Activated T-helper 1 cell treated with anti-CD3 and anti-CD28 coated beads, Interleukin-2, amount 50 U/mL, for 16 hours (primary cell): Measurements from ENCODE around the gene CD300LF.

Source experiments
- DNase-seq, 2 donors: peaks; one replicate each; pipeline ENCODE4 v3.0.0-alpha.2; 2020; ENCODE audit warnings: low read depth in 1 of 2, low spot score in 1 of 2

The CD300LF gene

GRCh38 chr17:74645010-74645409, 67.7 kb downstream of the CD300LF start:
- DNase-seq = no peak

GRCh38 chr17:74644419-74644818, 68.3 kb downstream of the CD300LF start:
- DNase-seq = no peak
